ENCODE data around the gene EME1.

The EME1 gene

GRCh38 chr17:50372758-50373556 lies at the start of gene EME1, which contains the start of gene MRPL27:
EME1 (plus strand) TSS chr17:50373229; CDS start chr17:50375209, 1,980 bp downstream.
MRPL27 (minus strand) TSS chr17:50373184; CDS start chr17:50373170, 14 bp downstream.
- Histone ChIP-seq H3K9me3 (ENCODE audit: low read length) (no peaks in the 10 kb centered on the region), H3K79me2 (ENCODE audit: insufficient read depth, low read length) (peaks cover 12% of the 10 kb centered on the region), H3K27me3 (ENCODE audit: insufficient read depth, low read length) (no peaks in the 10 kb centered on the region), H3K4me3 (ENCODE audit: low read depth, low read length, poor library complexity, severe bottlenecking) (peak within 1 kb of the TSS; percentile 87), H3K9ac (ENCODE audit: low read length) (peak within 1 kb of the TSS; percentile 91), H3K27ac (ENCODE audit: low read depth, low read length, poor library complexity, severe bottlenecking) (peak within 1 kb of the TSS; percentile 81), H4K20me1 (ENCODE audit: insufficient read depth, low read length) (no peaks in the 10 kb centered on the region), H3K4me2 (ENCODE audit: low read length) (peak within 1 kb of the TSS; percentile 96), H3F3A (ENCODE audit: insufficient read depth, low read length) (no peaks in the 10 kb centered on the region), H3K9me2 (ENCODE audit: low read depth, low read length) (no peaks in the 10 kb centered on the region), H3K4me1 (ENCODE audit: insufficient read depth, low read length, severe bottlenecking) (peaks cover 21% of the 10 kb centered on the region), H3K36me3 (ENCODE audit: insufficient read depth, low read length) (peaks cover 31% of the 10 kb centered on the region), H2AFZ (ENCODE audit: low read length) (no peak within 1 kb of the TSS)
- TF ChIP-seq, protein P1, sequence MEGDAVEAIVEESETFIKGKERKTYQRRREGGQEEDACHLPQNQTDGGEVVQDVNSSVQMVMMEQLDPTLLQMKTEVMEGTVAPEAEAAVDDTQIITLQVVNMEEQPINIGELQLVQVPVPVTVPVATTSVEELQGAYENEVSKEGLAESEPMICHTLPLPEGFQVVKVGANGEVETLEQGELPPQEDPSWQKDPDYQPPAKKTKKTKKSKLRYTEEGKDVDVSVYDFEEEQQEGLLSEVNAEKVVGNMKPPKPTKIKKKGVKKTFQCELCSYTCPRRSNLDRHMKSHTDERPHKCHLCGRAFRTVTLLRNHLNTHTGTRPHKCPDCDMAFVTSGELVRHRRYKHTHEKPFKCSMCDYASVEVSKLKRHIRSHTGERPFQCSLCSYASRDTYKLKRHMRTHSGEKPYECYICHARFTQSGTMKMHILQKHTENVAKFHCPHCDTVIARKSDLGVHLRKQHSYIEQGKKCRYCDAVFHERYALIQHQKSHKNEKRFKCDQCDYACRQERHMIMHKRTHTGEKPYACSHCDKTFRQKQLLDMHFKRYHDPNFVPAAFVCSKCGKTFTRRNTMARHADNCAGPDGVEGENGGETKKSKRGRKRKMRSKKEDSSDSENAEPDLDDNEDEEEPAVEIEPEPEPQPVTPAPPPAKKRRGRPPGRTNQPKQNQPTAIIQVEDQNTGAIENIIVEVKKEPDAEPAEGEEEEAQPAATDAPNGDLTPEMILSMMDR (IDR thresholded peaks at IDR 0.05; ENCODE audit: low read length): no peak
- no peak for TF ChIP-seq EZH2 (IDR thresholded peaks at IDR 0.05; ENCODE audit: borderline replicate concordance, low read length)

DNA sequence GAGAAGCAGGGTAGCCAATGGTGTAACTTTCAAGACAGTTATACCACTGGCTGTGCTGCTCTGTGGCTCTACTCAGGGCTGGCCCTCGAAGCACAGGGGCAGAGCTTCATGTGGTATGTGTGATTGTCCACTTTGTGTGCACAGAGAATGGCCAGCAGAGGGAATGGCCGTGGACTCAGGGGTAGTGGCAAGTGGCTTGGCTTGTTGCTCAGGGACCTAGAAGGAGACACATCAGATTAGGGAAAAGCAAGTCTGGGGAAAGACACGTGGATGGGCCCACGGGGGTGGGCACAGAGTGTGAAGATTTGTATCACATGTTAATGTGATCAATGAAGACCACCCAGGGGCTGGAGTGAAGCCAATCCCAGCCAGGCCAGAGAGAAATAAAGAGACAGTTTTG lies 47.1 kb upstream of the EME1 start:
- TF ChIP-seq, protein P1 (IDR thresholded peaks at IDR 0.05; ENCODE audit: low read length): no peak
- TF ChIP-seq EZH2 (IDR thresholded peaks at IDR 0.05; ENCODE audit: borderline replicate concordance, low read length): no peak
- Histone ChIP-seq H3F3A (ENCODE audit: insufficient read depth, low read length) (no peaks in the 10 kb centered on the region), H3K9me2 (ENCODE audit: low read depth, low read length) (no peaks in the 10 kb centered on the region), H3K36me3 (ENCODE audit: insufficient read depth, low read length) (no peaks in the 10 kb centered on the region), H3K4me3 (ENCODE audit: low read depth, low read length, poor library complexity, severe bottlenecking) (no peak overlapping the region), H3K27ac (ENCODE audit: low read depth, low read length, poor library complexity, severe bottlenecking) (no peak overlapping the region), H3K4me2 (ENCODE audit: low read length) (no peak overlapping the region), H2AFZ (ENCODE audit: low read length) (no peak overlapping the region), H3K27me3 (ENCODE audit: insufficient read depth, low read length) (peaks cover 9% of the 10 kb centered on the region; the same call in 1 of the 2 replicates), H3K79me2 (ENCODE audit: insufficient read depth, low read length) (no peaks in the 10 kb centered on the region), H3K9ac (ENCODE audit: low read length) (no peak overlapping the region), H3K9me3 (ENCODE audit: low read length) (no peaks in the 10 kb centered on the region), H3K4me1 (ENCODE audit: insufficient read depth, low read length, severe bottlenecking) (no peaks in the 10 kb centered on the region), H4K20me1 (ENCODE audit: insufficient read depth, low read length) (no peaks in the 10 kb centered on the region)

GRCh38 chr17:50326831-50327364 lies 46.1 kb upstream of the EME1 start:
- Histone ChIP-seq H3K36me3 (ENCODE audit: insufficient read depth, low read length) (no peaks in the 10 kb centered on the region), H3K9ac (ENCODE audit: low read length) (no peak overlapping the region), H3K4me2 (ENCODE audit: low read length) (no peak overlapping the region), H4K20me1 (ENCODE audit: insufficient read depth, low read length) (no peaks in the 10 kb centered on the region), H3K9me2 (ENCODE audit: low read depth, low read length) (no peaks in the 10 kb centered on the region), H3K4me3 (ENCODE audit: low read depth, low read length, poor library complexity, severe bottlenecking) (no peak overlapping the region), H3K79me2 (ENCODE audit: insufficient read depth, low read length) (no peaks in the 10 kb centered on the region), H3K27me3 (ENCODE audit: insufficient read depth, low read length) (peaks cover 9% of the 10 kb centered on the region; the same call in 1 of the 2 replicates), H3K27ac (ENCODE audit: low read depth, low read length, poor library complexity, severe bottlenecking) (no peak overlapping the region), H2AFZ (ENCODE audit: low read length) (no peak overlapping the region), H3F3A (ENCODE audit: insufficient read depth, low read length) (no peaks in the 10 kb centered on the region), H3K4me1 (ENCODE audit: insufficient read depth, low read length, severe bottlenecking) (no peaks in the 10 kb centered on the region), H3K9me3 (ENCODE audit: low read length) (no peaks in the 10 kb centered on the region)
- TF ChIP-seq, protein P1 (IDR thresholded peaks at IDR 0.05; ENCODE audit: low read length): no peak
- no peak for TF ChIP-seq EZH2 (IDR thresholded peaks at IDR 0.05; ENCODE audit: borderline replicate concordance, low read length)

Data from OCI-LY1 (cell line).